K562 (cell line): ENCODE measurements around the gene KDM2B. TPM values are rescaled to one million over a fixed set of nuclear protein-coding genes. Genes with fewer than 3 reads are reported as not detected.
A peak's percentile ranks its signal among the peaks of the same experiment; 100 is the strongest.

Source experiments
- CBX1 ChIP-seq: sonication (generic); IDR thresholded peaks from 2 replicates; pipeline ENCODE4 v1.6.1; 2016; ENCODE audit warnings: antibody characterized with exemption, low read depth, mild to moderate bottlenecking
- CBX3 ChIP-seq, 2 experiments: IDR thresholded peaks; 1 replicate in 1 of 2; 2 replicates in 1 of 2; pipeline ENCODE4 v1.6.1; 2012; ENCODE audit warnings: inconsistent platforms in 2 of 2, low read length in 2 of 2, borderline replicate concordance in 1 of 2, control low read depth in 1 of 2
- CHCHD3 ChIP-seq: fragments of 250-450 bp; sonication (Bioruptor Pico); IDR thresholded peaks from 2 replicates; pipeline ENCODE4 v2.1.2; 2022; ENCODE audit warnings: mild to moderate bottlenecking
- DIDO1 ChIP-seq: fragments of 450-650 bp; IDR thresholded peaks from 2 replicates; pipeline ENCODE4 v1.6.1; 2016; ENCODE audit warnings: low read depth, missing biosample characterization, missing genetic modification characterization
- E2F3 ChIP-seq: fragments of 250-450 bp; sonication (Bioruptor Pico); IDR thresholded peaks from 2 replicates; pipeline ENCODE4 v1.4.0; 2020; ENCODE audit warnings: mild to moderate bottlenecking
- ILK ChIP-seq: fragments of 450-650 bp; IDR thresholded peaks from 2 replicates; pipeline ENCODE4 v1.6.1; 2016; ENCODE audit warnings: missing genetic modification characterization, low read depth, mild to moderate bottlenecking, missing compliant biosample characterization, moderate library complexity, borderline replicate concordance
- KHSRP ChIP-seq: fragments of 450-650 bp; IDR thresholded peaks from 2 replicates; pipeline ENCODE4 v1.6.1; 2017
- MEF2D ChIP-seq: conservative IDR thresholded peaks from 2 replicates; pipeline ENCODE4 v1.6.1; 2016; ENCODE audit warnings: low read depth, missing genetic modification characterization, missing compliant biosample characterization
- MEIS2 ChIP-seq: fragments of 450-650 bp; IDR thresholded peaks from 2 replicates; pipeline ENCODE4 v1.6.1; 2014; ENCODE audit warnings: mild to moderate bottlenecking; ENCODE audit not compliant: partially characterized antibody
- MTA3 ChIP-seq: fragments of 450-650 bp; formaldehyde crosslinking; IDR thresholded peaks from 2 replicates; pipeline ENCODE4 v1.6.1; 2017; ENCODE audit warnings: mild to moderate bottlenecking, borderline replicate concordance
- NRF1 ChIP-seq, 2 experiments: fragments of 450-650 bp; IDR thresholded peaks in 1 of 2; conservative IDR thresholded peaks in 1 of 2; 2 replicates each; pipeline ENCODE4 v1.6.1; 2014; ENCODE audit warnings: mild to moderate bottlenecking in 2 of 2
- PTBP1 ChIP-seq: fragments of 200-400 bp; formaldehyde crosslinking; IDR thresholded peaks from 2 replicates; pipeline ENCODE4 v1.6.1; 2017; ENCODE audit warnings: low read depth, low read length
- RBBP5 ChIP-seq: fragments of 200-600 bp; sonication (generic); IDR thresholded peaks from 2 replicates; pipeline ENCODE4 v1.6.1; 2012; ENCODE audit warnings: borderline replicate concordance, mild to moderate bottlenecking, low read length, control low read depth, inconsistent platforms; ENCODE audit not compliant: insufficient read depth, poor library complexity, severe bottlenecking
- RHOXF2B ChIP-seq: fragments of 250-450 bp; sonication (Bioruptor Pico); conservative IDR thresholded peaks from 2 replicates; pipeline ENCODE4 v1.5.1; 2021
- SRSF3 ChIP-seq: fragments of 200-400 bp; formaldehyde crosslinking; IDR thresholded peaks from 2 replicates; pipeline ENCODE4 v1.6.1; 2016; ENCODE audit warnings: mild to moderate bottlenecking, low read length, moderate library complexity; ENCODE audit not compliant: insufficient read depth
- STAG1 ChIP-seq: sonication (generic); formaldehyde crosslinking; IDR thresholded peaks from 2 replicates; pipeline ENCODE4 v1.5.0; 2020; ENCODE audit warnings: missing genetic modification reagents, borderline replicate concordance
- ZNF41 ChIP-seq: fragments of 250-450 bp; sonication (Bioruptor Pico); conservative IDR thresholded peaks from 2 replicates; pipeline ENCODE4 v1.4.0; 2020; ENCODE audit warnings: mild to moderate bottlenecking
- ZNF830 ChIP-seq: fragments of 250-450 bp; sonication (Bioruptor Pico); IDR thresholded peaks from 2 replicates; pipeline ENCODE4 v1.5.0; 2021; ENCODE audit warnings: mild to moderate bottlenecking
- polyA plus RNA-seq, 8 experiments: library from polyadenylated mRNA; depleted of rRNA in 4 of 8; stranded (reverse) in 5 of 8; unstranded in 3 of 8; fragments of >200 nt; fragmentation: Nextera tagmentation in 2 of 8; fragmentation: Illumina TruSeq in 1 of 8; extraction: Ambion mirVana in 2 of 8; extraction: Trizol in 1 of 8; gene quantifications; 2 replicates each; pipeline versions ENCODE4 v1.2.1 to v1.2.3, GENCODE V29; 2011 to 2014; ENCODE audit warnings: inconsistent platforms in 1 of 8, missing spikeins in 1 of 8
- total RNA-seq, 7 experiments: library from RNA; depleted of rRNA in 6 of 7; stranded (reverse); fragments of >200 nt in 6 of 7; fragmentation: Illumina TruSeq in 2 of 7; extraction: Trizol in 2 of 7; gene quantifications; 2 replicates each; pipeline versions ENCODE4 v1.2.1 to v1.2.3, GENCODE V29; 2011 to 2021; ENCODE audit warnings: low replicate concordance in 1 of 7
- TF ChIP-seq, protein P1 (sequence below): fragments of 250-450 bp; sonication (Bioruptor Pico); IDR thresholded peaks from 2 replicates; pipeline ENCODE4 v1.4.0; 2020; ENCODE audit warnings: mild to moderate bottlenecking, moderate library complexity, borderline replicate concordance
- TF ChIP-seq, protein P2 (sequence below): fragments of 250-450 bp; sonication (Bioruptor Pico); IDR thresholded peaks from 2 replicates; pipeline ENCODE4 v1.8.0; 2021; ENCODE audit warnings: borderline replicate concordance, mild to moderate bottlenecking, moderate library complexity; ENCODE audit not compliant: poor library complexity, severe bottlenecking
- TF ChIP-seq, protein P3 (sequence below): fragments of 250-450 bp; sonication (Bioruptor Pico); IDR thresholded peaks from 2 replicates; pipeline ENCODE4 v1.8.0; 2022; ENCODE audit warnings: inconsistent platforms
- TF ChIP-seq, protein P4 (sequence below): fragments of 250-450 bp; sonication (Bioruptor Pico); IDR thresholded peaks from 2 replicates; pipeline ENCODE4 v1.6.1; 2021; ENCODE audit warnings: mild to moderate bottlenecking

The KDM2B gene
- total and polyA plus RNA-seq, 9 of the 15 experiments (the other 6 are each of a cell fraction or from before 2014, with no cell fraction given): 7.4 to 50.5 (median 22.5) TPM

DNA sequence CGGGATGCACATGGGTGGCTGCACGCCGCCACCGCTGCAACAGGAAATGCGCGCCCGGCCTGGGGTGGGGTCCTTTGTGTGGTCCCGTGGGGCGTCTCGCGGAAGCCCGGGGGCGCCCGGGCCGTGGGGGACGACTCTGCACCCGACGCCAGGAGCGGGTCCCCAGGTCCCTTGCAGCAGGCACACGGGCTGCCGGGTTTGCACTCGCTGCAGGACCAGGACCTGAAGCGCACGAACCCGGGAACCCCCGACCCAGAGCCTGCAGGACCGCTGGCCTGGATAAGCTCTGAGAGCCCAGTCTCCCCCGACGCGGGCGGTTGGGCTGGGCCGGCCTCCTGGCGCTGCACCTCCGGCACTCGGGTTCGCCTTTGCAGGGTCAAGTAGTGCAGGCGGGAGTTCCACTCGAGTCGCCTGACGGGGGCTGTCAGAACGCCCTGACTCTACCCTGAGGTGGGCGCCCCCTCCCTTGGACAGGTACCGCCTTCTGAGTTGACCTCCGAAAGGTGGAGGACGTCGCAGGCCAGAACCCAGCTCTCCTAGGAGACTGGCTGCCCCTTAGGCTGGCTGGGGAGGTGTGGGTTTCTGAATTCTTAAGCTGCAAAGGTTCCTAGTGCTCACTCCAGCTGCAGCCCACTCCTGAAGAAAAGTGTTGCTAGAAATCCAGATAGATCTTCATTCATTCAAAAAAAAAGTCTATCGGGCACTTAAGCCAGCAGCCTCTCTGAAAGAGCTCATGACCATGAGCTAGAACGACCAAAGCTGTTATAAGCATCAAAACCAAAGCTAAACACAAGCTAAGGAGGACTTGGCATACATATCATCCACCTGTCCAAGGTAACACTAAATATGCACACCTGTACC is 113.0 kb downstream of the KDM2B start (continued):
- no peak for TF ChIP-seq MEIS2
- no peak for TF ChIP-seq KHSRP
- no peak for TF ChIP-seq STAG1 (CRISPR knock-in tag)
- no peak for TF ChIP-seq CBX1
- no peak; a peak in 2 of 4 replicates for TF ChIP-seq NRF1 (conservative IDR thresholded peaks at IDR 0.05 in 1 of 2, IDR thresholded peaks at IDR 0.05 in 1 of 2)
- no peak for TF ChIP-seq ILK (tag)
- no peak for TF ChIP-seq DIDO1 (tag)
- no peak for TF ChIP-seq SRSF3
- TF ChIP-seq, protein P1, sequence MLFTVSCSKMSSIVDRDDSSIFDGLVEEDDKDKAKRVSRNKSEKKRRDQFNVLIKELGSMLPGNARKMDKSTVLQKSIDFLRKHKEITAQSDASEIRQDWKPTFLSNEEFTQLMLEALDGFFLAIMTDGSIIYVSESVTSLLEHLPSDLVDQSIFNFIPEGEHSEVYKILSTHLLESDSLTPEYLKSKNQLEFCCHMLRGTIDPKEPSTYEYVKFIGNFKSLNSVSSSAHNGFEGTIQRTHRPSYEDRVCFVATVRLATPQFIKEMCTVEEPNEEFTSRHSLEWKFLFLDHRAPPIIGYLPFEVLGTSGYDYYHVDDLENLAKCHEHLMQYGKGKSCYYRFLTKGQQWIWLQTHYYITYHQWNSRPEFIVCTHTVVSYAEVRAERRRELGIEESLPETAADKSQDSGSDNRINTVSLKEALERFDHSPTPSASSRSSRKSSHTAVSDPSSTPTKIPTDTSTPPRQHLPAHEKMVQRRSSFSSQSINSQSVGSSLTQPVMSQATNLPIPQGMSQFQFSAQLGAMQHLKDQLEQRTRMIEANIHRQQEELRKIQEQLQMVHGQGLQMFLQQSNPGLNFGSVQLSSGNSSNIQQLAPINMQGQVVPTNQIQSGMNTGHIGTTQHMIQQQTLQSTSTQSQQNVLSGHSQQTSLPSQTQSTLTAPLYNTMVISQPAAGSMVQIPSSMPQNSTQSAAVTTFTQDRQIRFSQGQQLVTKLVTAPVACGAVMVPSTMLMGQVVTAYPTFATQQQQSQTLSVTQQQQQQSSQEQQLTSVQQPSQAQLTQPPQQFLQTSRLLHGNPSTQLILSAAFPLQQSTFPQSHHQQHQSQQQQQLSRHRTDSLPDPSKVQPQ (CRISPR knock-in tag): no peak
- TF ChIP-seq ZNF41: no peak
- no peak for TF ChIP-seq MEF2D (tag)
- TF ChIP-seq, protein P2, sequence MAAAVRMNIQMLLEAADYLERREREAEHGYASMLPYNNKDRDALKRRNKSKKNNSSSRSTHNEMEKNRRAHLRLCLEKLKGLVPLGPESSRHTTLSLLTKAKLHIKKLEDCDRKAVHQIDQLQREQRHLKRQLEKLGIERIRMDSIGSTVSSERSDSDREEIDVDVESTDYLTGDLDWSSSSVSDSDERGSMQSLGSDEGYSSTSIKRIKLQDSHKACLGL: no peak
- no peak for TF ChIP-seq CBX3 (IDR thresholded peaks at IDR 0.05; ENCODE audit: borderline replicate concordance in 1 of 2, low read length in 2 of 2)
- TF ChIP-seq PTBP1: no peak
- TF ChIP-seq, protein P3, sequence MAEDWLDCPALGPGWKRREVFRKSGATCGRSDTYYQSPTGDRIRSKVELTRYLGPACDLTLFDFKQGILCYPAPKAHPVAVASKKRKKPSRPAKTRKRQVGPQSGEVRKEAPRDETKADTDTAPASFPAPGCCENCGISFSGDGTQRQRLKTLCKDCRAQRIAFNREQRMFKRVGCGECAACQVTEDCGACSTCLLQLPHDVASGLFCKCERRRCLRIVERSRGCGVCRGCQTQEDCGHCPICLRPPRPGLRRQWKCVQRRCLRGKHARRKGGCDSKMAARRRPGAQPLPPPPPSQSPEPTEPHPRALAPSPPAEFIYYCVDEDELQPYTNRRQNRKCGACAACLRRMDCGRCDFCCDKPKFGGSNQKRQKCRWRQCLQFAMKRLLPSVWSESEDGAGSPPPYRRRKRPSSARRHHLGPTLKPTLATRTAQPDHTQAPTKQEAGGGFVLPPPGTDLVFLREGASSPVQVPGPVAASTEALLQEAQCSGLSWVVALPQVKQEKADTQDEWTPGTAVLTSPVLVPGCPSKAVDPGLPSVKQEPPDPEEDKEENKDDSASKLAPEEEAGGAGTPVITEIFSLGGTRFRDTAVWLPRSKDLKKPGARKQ (CRISPR knock-in tag): no peak
- TF ChIP-seq RBBP5: no peak
- TF ChIP-seq E2F3 (CRISPR knock-in tag): no peak
- no peak for TF ChIP-seq RHOXF2B (CRISPR knock-in tag)
- no peak for TF ChIP-seq CHCHD3 (CRISPR knock-in tag)
- TF ChIP-seq MTA3: peak; percentile 32; the same call in 1 of the 2 replicates
- TF ChIP-seq ZNF830 (CRISPR knock-in tag): no peak
- TF ChIP-seq, protein P4, sequence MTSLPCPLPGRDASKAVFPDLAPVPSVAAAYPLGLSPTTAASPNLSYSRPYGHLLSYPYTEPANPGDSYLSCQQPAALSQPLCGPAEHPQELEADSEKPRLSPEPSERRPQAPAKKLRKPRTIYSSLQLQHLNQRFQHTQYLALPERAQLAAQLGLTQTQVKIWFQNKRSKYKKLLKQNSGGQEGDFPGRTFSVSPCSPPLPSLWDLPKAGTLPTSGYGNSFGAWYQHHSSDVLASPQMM (CRISPR knock-in tag): no peak
